NOMO-1 (cell line): Measurements from ENCODE around the gene OR2T11.
"Not testable (repeated sequence)": the region's sequence is repeated elsewhere in the genome, so short reads cannot be mapped to it uniquely, and the experiment has no call there.

ENCODE experiments used
- DNase-seq, 2 experiments: peaks; one replicate each; lab custom pipeline; 2025; ENCODE audit not compliant: unreplicated experiment in 2 of 2; lab: John Stamatoyannopoulos, UW

OR2T11 gene, protein sequence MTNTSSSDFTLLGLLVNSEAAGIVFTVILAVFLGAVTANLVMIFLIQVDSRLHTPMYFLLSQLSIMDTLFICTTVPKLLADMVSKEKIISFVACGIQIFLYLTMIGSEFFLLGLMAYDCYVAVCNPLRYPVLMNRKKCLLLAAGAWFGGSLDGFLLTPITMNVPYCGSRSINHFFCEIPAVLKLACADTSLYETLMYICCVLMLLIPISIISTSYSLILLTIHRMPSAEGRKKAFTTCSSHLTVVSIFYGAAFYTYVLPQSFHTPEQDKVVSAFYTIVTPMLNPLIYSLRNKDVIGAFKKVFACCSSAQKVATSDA

DNA sequence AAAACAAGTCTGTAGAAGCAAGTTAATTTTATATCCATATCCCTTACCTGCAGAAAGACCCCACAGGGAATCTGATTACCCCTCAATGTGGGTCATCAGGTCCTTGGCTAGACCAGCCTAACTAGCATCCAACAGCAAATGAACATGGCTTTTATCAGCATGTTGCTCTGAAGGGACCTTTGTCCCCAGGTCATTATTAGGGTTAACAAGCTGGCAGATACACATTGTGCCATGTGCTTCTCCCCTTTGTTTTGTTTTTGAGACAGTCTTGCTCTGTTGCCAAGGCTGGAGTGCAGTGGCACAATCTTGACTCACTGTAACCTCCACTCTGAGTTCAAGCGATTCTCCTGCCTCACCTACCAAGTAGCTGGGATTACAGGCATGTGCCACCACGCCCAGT is at the start of gene OR2T11:
TSS of gene OR2T11 (minus strand) at position 101 of the 400 bp plus-strand sequence. CDS start 7,963 bp downstream, outside the sequence.
- DNase-seq, result not testable (repeated sequence)

DNA sequence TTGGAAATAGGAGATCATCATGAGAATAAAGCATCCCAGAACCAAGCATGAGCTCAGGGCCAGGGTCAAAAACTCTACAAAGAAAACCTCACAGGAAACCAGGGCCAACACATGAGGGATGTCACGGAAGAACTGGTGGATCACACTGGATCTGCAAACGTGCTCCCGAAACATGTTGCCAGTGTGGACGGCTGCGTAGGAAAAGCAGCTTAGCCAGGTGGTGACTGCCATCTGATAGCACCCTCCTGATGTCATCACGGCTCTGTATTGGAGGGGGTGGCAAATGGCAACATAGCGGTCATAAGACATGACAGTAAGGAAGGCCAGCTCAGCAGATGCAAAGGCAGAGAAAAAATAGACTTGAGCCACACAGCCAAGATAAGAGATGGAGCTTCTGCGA is 46.8 kb upstream of the OR2T11 start:
- DNase-seq, result no peak

DNA sequence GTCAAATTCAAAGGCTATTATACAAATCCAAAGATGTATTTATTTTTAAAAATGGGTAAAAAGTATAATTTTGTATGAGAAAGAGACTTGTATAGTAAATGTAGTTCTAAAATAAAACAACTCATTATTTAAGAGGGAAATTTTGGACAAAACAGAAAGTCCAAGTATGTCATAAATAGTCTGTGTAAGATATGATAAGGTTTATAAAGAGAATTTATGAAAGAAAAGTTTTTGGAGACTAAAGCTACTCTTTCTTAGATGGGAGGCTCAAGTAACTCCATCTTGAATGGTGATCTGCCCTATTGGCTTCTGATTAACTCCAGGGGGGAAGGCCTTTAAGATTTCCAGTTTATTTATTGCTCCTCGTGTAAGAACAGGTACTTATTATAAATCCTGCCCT is 35.1 kb upstream of the OR2T11 start:
- DNase-seq, result no peak

DNA sequence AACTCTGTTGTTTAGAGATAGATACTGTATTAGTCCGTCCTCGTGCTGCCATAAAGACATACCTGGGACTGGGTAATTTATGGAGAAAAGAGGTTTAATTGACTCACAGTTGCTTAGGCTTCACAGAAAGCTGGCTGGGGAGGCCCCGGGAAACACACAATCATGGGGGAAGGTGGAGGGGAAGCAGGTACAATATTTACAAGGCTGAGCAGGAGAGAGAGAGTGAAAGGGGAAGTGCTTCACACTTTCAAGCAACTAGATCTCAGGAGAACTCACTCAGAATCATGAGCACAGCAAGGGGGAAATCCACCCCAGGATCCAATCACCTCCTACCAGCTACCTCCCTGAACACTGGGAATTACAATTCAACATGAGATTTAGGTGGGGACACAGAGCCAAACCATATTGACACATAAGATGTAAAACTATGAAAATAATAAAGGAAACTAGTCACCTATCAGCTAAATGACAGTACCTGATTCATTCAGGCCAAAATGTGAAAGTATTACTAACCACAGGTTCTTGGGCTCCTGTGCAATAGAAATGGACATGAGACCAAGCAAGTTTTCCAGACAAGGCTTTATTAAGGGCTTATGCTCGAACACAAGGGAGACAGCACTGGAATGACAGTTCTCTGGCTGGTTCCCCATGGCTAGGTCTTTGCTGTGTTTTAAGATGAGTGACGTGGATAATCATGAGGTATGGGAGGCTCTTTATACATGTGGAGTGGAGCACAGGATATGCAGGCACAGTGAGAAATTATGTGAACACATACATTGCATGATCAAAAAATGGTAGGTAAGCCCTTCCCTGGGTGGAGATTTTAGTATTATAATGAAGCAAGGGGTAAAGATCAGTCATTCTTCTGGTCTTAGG is 28.8 kb upstream of the OR2T11 start:
- DNase-seq, result peak; percentile 1 to 29

DNA sequence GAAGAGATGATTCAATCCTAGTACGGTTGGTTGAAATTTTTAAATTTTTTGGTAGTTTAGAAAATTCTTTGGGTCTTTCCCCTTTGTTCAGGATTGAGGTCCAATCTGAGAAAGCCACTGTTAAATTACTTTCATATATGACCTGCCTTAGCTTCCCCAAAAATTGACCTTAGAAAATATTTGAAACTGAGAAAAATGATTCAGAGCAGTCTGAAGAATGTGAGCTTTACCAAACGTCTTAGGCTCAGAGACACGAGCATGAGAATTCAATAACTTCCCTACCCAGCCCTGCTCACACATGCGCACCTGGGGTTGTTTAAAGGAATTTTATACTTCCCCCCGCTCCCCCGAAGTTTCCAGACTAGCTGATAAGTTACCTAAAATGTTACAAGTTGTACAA is 21.9 kb upstream of the OR2T11 start:
- DNase-seq, result not testable (repeated sequence)

DNA sequence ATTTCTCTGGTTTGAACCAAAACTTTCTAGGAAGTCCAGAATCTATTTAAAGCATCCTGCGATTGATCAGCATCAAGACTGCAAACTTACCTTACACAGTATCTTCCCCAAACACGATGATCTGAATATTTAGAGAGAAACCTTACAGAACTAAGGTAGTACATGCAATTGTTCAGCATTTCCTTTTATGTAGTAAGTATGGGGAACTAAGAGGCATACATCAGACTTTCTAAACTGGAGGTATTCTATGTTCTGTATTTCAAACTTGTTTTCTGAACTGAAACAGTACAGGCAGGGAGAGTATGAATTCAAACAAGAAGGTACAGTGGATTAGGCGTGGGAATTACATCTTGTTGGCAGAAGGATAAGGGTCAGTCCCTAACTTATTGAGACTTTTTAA is 20.5 kb upstream of the OR2T11 start, which contains the start of gene OR2T27:
TSS of gene OR2T27 (minus strand) at position 175 of the 400 bp plus-strand sequence. CDS start 4,644 bp downstream, outside the sequence.
- not testable (repeated sequence) for DNase-seq

DNA sequence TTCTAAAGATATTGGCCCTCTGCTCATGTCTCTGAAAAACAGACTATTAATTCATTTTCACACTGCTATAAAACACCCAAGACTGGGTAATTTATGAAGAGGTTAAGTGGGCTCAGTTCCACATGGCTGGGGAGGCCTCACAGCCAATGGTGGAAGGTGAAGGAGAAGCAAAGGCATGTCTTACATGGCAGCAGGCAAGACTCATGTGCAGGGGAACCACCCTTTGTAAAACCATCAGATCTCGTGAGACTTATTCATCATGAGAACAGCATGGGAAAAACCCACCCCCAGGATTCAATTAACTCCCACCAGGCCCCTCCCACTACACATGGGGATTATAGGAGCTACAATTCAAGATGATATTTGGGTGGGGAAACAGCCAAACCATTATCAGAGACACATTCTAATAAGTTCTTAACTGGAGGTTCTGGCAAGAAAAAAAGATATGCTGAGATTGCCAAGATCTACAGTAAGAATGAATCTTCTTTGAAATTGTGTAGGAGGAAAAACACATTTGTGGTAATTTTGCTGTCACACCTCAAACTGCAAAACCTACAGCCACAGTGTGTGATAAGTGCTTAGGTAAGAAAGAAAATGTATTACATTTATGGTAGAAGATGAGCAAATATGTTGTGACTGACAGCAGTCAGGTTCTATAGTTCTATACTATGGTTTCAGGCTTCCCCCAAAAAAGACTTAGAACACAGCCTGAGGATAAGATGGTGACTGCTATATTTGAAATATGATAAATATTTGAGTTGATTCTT is 14.1 kb upstream of the OR2T11 start:
- DNase-seq, result not testable (repeated sequence)

DNA sequence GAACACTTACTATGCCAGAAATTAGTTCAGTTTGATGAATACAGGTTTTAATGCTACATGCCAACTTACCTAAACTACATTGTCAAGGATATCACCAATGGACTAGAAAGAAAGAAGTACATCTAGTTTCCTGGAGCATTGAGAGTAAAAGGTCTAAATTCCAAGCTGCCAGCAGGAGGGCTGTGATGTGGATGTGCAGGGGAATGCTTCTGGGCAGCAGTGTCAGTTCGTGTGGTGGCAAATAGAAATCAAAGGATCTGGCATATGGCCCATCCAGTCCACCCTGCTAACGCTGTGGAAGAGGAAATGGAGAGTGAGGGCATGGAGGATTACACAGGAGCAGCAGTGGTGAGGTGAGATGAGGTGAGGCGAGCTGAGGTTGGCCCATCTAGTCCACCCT is 10.3 kb upstream of the OR2T11 start, which contains the start of gene OR2T35:
TSS of gene OR2T35 (minus strand) at position 101 of the 400 bp plus-strand sequence. CDS start 6,020 bp downstream, outside the sequence.
- not testable (repeated sequence) for DNase-seq

DNA sequence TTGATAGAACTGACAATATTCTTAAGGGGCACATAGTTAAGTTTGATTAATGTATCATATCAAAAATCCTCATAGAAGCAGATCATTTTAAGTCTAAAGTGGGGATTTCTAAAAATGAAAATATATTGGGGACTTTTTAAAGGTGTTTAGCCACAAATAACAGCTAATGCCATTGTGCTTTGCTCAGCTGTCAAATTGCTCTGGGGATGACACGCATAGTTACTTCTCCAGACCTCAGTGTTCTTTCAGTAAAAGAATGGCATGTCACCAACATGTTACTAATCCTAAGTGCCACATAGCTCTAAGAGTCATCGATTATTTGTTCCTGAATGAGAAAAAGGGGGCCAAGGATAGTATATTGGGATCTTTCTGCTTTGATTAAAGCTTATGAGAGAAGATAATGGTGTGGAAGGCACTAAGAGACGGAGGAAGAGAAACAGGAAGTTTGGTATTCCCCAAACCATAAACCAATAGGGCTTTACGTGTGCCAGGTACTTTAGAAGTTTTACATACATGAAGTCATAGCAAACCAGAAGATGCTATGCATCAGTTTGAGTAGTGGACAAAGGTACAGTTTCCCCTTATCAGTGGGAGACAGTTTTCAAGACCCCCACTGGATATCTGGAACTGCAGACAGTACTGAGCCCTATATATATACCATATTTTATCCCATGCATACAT is 8.2 kb upstream of the OR2T11 start:
- DNase-seq, result not testable (repeated sequence)

DNA sequence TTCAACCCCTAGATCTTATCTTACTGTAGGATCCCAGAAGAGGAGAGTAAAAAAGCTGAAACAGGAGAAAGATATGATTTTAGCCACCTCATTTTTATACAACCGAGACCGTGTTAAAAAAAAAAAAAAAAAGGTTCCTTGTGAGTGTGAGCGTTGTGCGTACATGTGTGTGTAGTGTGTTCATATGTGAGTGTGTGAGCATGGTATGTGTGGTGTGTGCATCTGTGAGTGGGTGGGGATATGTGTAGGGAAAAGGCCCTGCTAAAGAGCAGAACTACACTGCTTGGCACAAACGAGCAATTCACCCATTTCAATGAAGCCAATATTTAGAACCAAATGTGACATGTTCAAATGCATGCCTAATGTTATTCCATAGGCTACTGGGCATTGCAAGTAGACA is 6.7 kb upstream of the OR2T11 start:
- not testable (repeated sequence) for DNase-seq

DNA sequence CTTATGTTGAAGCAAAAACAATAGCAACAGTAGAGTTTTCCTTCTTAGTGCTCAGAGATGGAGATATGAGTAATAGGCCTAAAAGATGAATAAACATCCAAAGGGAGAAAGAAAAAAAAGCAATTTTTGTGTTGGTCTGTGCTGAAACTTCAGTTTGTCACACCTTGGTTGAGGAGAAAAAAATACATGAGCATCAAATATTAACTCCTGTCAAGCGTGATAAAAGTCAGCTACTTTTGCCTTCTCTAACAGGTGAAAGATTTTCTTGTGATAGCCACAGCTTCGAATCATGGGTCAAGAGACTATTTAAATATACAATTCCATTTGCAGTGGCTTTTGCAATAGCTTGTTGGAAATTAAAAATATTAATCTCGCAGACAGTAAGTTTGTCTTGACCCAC is 6.0 kb upstream of the OR2T11 start:
- DNase-seq, result not testable (repeated sequence)

DNA sequence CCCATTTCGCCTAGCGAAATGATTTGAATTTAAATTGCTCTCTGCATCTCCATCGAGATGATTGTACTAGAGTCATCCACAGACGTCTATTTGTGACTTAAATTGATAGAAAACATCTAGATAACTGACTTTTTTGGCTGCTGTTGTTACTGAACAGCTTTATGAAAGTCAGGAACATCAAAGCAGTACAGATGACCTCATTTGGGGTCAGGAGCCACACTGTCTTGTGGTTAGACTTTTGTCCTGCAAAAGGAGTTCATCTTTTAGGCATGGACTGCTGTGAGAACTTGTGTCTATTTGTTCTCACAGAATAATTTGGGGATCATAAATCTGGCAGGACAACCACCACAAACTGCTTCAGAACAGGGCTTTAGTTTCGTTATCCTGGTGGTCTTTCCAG is 4.8 kb upstream of the OR2T11 start:
- not testable (repeated sequence) for DNase-seq

DNA sequence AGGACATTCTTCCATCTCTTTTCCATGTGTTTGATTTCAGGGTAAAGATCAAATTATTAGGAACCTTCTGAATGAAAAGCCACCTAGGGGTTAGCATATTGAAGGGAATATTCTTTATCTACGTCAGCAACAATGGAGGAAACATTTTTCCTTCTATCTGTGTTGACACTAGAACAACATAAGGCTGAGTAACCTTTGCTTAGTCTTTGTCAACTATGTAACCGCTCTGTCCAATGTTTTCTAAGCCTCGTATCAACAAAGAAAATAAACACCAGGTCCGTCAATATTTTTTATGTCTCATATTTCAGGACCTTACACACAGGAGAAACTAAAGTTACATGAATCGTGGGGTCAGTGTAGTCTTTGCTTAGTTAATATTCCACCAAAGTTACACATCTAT is 1.7 kb upstream of the OR2T11 start:
- DNase-seq, result not testable (repeated sequence)

DNA sequence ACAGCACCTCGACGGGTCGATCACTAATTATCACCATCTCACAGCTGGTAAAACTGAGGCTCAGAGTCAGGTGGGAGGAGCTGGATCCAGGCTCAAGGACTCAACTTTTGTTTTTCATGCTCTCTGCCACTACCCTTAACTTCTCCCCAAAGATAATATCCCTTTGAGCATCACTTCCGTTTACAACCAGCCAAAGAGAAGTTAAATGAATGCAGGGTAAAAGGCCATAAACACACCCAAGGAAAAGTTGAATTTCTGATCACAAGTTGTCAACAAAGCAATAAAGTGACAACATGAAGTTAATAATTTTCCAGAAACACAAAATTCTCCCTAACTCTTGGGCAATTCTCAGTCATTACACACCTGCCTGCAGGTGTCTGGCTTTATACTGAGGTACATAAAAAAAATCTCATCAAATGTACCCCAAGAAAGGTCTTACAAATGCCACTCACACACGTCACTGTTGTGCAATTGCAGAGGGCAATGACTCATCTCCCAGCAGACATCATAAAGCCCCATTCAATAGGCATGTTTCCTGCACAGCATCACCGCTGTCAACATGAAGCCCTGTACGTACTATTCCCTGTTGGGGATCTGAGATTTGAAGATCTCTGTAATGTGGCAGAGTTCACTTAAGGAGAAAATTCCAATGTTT is 3.4 kb downstream of the OR2T11 start:
- DNase-seq, result peak; percentile 30 to 50

DNA sequence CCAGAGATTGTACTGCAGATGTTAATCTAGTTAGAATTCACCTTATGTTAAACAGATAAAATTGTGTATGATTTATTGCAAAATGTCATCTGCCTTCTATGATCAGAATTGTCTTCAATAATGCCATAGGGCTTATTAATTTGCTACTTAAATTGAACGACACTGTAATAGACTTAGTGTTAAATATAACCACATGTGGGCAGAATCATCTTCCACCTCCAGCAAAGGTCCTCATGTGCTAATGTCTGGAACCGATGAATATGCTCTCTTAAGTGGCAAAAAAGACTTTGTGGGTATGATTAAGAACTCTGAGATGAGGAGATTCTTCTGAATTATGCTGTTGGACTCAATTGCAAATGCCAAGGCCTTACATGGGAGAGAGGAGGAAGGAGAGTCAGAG is 4.3 kb downstream of the OR2T11 start:
- DNase-seq, result no peak

DNA sequence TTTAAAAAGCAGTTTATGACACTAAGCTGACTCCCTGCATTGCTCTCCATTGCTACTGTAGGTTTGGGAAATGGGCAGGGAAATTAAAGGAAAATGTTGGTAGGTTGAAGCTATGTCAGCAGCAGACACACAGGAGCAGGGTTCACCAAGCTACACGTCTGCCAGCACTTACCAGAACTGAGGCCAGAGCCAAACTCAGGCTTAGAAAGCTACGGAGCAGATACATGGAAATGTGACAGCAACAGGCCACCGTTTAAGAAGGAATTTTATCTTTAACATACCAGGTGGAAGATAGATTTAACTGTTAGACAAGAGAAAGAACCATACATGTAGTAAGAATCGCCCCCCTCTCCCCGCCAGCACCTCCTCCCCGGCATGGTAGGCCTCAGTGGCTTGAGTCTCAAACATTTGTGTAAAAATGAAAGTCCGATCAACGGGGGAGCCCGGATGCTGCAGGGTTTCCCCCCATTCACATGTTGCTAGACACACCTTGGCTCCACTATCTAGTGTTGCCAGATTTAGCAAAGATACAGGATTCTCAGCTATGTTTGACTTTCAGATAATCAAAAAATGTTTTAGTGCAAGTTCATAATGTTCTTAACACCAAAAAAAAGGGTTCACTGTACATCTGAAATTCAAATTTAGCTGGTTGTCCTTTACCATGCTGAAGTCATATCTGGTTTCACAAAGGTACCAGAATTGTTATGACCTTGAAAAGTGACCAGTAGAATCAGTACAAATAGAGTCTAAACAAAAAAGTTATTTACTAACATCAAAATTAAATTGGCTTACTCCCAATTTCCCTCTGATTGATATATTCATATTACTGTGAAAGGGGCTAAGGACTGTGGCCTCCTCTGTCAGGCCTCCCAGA is 6.7 kb downstream of the OR2T11 start:
- no peak for DNase-seq

DNA sequence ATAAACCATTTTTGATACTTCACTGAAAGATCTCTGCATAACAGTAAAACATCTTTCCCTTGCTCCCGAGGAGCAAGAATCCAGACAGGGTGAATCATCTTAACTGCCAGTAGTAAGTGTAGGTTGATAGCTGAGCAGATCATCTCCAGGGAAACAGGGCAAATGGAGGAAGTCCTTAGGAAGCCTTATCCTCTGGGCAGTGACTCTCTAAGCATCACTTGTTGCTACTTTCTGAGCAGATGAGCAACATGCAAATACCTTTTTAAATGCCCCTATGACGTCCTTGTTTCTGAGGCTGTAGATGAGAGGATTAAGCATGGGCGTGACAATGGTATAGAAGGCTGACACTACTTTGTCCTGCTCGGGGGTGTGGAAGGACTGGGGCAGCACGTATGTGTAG is 8.9 kb downstream of the OR2T11 start:
- no peak for DNase-seq

DNA sequence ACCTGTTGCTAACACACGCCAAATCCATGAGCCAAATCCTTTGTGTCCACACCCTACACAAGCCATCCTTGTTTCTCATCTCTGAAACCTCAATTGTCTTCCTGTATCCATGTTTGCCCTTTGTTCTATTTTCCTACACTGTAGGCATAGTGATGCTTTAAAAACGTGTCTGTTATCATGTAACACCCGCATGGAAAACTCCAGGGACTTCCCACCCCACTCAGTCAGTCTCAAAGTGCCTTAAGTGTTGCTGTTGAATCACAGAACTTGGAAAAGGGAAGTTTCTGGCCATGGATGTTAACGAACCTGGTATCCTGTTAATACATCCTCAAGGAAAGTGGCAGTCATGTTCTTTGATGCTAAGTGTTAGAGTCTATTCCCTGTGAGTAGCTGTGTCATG is 9.7 kb downstream of the OR2T11 start:
- no peak for DNase-seq

DNA sequence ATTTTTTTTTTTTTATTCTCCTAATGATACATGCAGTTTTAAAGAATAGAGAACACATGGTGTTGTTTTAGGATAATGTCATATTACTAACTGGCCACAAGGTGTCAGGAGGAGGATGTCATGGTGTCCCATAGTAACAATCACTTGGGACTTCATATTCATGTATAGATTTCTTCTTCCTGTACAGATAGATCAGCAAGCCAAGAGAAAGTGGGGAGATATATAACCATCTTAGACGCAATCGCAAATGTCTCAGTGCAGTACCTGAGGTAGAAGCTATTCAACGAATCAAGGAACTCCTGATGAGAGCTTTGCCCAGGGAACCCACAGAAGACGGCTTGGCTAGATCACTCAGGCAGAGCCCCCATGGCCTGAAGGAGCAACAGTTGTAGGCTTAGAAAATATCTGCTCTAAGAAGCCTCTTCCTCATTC is 12.3 kb downstream of the OR2T11 start:
- DNase-seq, result peak; percentile 17 to 82
